GM18498 (cell line): ENCODE measurements around the gene ST6GALNAC5.
"Not testable (repeated sequence)": the region's sequence is repeated elsewhere in the genome, so short reads cannot be mapped to it uniquely, and the experiment has no call there.

Experiments
- ATAC-seq: cut with Tn5 transposase; IDR thresholded peaks from one replicate; pipeline ENCODE4 v1.9.1; 2021; ENCODE audit warnings: mild to moderate bottlenecking, moderate library complexity; ENCODE audit not compliant: unreplicated experiment

ST6GALNAC5 gene

GRCh38 chr1:76933847-76934815 lies 66.9 kb downstream of the ST6GALNAC5 start:
- peak; percentile 40 for ATAC-seq

GRCh38 chr1:76938304-76938703 lies 71.0 kb downstream of the ST6GALNAC5 start:
- no peak for ATAC-seq

- ATAC-seq, result peak; percentile 65
These were observed 72.0 kb downstream of the ST6GALNAC5 start for GRCh38 chr1:76939050-76939816.

DNA sequence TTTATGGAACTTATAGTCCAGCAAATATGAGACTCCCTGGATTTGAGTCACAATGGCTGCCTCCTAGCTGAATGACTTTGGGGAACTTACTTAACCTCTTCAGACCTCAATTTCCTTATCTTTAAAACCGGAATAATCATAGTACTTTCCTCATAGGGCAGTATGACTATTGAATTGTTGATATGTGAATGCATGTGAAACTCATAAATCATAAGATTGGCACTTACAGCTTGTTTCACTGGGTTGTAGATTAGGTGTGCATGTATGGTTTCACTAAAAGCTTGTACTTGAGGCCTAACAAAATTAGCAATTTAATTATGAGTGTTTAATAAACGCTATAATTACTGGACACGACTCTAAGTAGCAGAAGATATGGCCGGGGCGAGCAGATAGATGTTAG lies 72.5 kb downstream of the ST6GALNAC5 start:
- no peak for ATAC-seq

DNA sequence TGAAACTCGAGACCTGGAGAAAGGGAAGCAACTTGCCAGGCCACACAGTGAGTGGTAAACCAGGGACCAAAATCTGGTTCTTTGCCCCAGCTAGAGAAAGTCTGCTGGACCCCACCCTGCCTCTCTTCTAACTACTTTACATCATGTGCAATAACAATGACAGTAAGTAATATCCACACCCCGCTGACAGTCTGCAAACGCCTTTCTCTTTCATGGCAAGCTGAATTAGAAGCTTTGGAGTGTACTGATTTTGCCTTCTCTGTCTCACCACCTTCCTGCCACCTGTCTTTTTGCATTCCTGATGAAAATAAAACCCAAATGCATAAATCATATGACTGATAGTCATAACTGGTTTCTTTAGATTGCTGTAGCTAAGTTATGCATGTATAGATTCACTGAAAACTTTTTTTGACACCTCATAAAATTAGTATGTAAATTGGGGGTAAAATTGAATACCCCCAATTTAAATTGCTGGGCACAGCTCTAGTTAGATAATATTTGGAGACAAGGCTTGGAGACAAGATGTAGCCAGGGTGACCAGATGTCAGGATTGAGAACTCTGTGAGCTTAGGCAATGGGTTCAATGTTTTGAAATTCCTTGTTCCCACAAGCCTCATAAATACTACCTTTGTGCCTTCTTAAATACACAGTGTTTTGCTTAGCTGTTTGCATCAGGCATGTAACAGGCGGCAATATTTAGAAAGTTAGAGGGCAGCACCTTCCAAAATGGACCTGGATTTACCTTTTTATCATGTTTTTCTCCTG lies 73.5 kb downstream of the ST6GALNAC5 start:
- ATAC-seq, result no peak

GRCh38 chr1:76942549-76942948 lies 75.3 kb downstream of the ST6GALNAC5 start:
- ATAC-seq, result no peak

- no peak for ATAC-seq
These were observed 77.7 kb downstream of the ST6GALNAC5 start for GRCh38 chr1:76944942-76945341.

DNA sequence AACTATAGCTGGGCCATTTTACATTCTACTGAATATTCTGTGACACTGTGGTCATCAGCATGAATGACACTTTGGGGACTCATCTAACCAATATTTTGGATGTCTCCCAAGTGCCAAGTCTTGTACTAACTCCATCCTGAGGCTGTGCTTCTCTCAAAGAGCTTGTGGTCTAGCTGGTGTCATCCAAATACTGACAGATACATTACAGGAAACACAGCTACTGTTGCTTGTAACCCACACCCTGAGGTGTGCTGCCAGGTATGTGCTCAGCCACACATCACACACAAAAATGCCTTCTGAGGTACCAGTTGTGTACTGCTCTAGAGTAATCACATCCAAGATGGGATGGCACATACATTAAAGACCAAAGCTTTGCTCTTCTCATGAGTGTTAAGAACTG lies 81.6 kb downstream of the ST6GALNAC5 start:
- ATAC-seq, result no peak

DNA sequence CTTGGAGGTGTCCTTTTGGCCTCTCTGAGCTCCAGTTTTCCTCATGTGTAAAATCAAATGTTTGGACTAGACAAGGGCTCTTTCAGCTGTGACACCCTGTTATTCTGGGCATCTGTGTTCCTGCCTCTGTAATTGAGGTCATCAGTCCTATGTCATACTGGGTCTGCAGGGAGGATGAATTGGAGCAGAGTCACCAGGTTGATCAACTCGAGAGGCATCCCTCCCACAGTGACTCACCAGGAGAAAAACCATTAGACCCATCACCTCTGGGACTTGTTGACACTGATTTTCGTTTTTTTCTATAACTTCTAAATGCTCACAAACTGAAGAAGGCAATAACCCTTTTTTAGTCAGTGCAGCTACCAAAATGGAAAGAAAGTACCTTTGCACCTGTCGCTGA lies 82.2 kb downstream of the ST6GALNAC5 start:
- ATAC-seq, result no peak

- no peak for ATAC-seq
These were observed 83.0 kb downstream of the ST6GALNAC5 start for GRCh38 chr1:76950306-76950705.

DNA sequence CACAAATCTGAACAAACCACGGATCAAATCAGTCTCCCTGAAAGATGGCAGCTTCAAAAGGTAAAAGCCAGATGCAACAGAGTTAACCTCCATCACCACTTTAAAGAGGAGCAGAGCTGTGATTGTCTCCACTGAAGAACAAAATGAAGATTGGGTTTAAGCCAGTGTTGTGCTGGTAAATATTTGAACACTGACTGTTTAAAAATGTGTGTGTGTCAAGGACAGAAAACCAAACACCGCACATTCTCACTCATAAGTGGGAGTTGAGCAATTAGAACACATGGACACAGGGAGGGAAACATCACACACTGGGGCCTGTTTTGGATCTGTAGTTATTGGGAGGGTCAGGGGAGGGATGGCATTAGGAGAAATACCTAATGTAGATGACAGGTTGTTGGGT lies 83.9 kb downstream of the ST6GALNAC5 start:
- ATAC-seq, result no peak

GRCh38 chr1:76955652-76956051 lies 88.4 kb downstream of the ST6GALNAC5 start:
- ATAC-seq, result no peak

GRCh38 chr1:76957961-76958360 lies 90.7 kb downstream of the ST6GALNAC5 start:
- no peak for ATAC-seq

GRCh38 chr1:76958828-76959227 lies 91.5 kb downstream of the ST6GALNAC5 start:
- ATAC-seq, result no peak

GRCh38 chr1:76959556-76959955 lies 92.3 kb downstream of the ST6GALNAC5 start:
- no peak for ATAC-seq

DNA sequence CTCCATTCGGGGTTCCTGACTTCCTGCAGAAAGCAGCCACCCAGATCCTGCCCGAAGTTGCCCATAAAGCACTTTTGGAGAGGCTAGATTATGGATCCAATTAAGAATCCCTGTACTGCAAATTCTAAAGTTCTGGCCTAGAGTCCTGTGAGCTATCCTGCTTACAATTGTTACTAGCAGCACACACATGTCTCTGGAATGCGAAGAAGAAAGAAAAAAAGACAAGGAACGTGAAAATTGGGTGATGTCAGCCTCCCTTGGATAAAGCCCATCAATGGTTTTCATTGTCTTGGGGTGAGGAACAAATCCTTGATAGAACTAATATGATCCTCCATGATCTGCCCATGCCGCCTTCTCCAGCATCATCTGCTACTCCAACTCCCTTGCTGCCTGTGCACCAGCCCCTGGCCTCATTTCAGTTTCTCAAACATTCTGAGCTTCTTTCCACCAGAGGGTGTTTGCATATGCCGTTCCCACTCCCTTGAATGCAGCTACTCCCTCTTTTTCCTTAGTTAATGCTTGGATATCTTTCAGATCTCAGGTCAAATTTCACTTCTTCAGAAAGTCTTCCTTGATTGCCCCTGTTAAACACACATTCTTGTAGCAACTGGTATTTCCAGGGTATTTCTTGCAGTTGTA lies 94.0 kb downstream of the ST6GALNAC5 start:
- no peak for ATAC-seq

GRCh38 chr1:76961820-76962207 lies 94.5 kb downstream of the ST6GALNAC5 start:
- no peak for ATAC-seq

DNA sequence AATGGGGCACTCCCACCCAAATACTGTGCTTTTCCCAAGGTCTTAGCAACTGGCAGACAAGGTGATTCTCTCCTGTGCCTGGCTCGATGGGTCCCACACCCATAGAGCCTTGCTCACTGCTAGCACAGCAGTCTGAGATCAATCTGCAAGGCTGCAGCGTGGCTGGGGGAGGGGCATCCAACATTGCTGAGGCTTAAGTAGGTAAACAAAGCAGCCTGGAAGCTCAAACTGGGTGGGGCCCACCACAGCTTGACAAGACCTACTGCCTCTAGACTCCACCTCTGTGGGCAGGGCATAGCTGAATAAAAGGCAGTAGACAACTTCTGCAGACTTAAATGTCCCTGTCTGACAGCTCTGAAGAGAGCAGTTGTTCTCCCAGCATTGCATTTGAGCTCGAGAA lies 114.0 kb downstream of the ST6GALNAC5 start:
- not testable (repeated sequence) for ATAC-seq

GRCh38 chr1:76989976-76990375 lies 122.7 kb downstream of the ST6GALNAC5 start:
- ATAC-seq, result no peak

DNA sequence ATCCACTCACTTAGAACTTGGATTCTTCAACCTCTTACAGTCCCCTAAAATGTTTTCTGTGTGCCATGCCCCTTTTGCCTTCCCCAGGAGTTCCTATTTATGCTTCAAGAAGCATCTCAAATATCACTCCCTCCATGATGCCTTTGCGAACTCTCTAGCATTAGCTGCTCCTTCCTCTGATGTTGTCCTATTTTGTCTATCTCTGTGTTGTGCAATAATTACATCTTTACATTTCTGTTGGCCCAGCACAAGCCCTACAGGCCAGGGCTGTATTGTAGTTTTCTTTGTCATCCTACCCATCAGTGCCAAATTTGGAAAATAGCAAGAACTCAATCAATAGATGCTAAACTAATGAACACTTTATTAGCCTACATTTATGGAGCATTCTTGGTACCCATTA lies 125.8 kb downstream of the ST6GALNAC5 start:
- no peak for ATAC-seq
